HG02571 (cell line): ENCODE results near the gene DGLUCY.
"Not testable (repeated sequence)": the region's sequence is repeated elsewhere in the genome, so short reads cannot be mapped to it uniquely, and the experiment has no call there.

Experiments used
- ATAC-seq: cut with Tn5 transposase; IDR thresholded peaks from one replicate; pipeline ENCODE4 v1.9.1; 2021; ENCODE audit warnings: mild to moderate bottlenecking, moderate library complexity; ENCODE audit not compliant: unreplicated experiment

Gene DGLUCY

DNA sequence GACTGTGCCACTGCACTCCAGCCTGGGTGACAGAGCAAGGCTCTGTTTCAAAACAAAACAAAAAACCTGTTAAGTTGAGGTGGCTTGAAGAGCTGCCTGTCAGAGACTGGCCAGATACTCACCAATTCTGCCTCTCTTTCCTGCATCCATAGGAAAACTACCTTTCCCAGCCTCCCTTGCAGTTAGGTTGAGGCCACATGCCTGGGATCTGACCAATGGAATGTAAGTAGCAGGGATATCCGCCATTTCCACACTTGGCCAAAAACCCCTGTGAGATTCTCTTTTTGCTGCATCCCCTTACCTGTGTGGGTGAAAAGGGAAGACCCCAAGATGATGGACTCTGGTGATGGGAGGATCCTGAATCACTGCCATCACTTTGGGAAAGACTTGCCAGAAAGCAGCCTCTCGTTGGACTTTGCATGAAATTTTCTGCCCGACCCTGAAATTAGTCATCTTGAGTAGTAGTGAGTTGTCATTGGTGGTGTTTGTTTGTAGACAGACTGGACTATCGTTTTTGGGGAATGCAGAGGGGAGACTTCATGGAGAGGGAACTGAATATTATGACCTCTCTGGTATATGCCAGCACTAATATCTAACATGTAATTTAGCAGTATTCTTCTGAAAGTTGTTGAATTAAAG is 116.6 kb downstream of the DGLUCY start:
- no peak for ATAC-seq

GRCh38 chr14:91231446-91231845 is 117.6 kb downstream of the DGLUCY start:
- no peak for ATAC-seq

GRCh38 chr14:91232052-91232451 is 118.2 kb downstream of the DGLUCY start:
- no peak for ATAC-seq

DNA sequence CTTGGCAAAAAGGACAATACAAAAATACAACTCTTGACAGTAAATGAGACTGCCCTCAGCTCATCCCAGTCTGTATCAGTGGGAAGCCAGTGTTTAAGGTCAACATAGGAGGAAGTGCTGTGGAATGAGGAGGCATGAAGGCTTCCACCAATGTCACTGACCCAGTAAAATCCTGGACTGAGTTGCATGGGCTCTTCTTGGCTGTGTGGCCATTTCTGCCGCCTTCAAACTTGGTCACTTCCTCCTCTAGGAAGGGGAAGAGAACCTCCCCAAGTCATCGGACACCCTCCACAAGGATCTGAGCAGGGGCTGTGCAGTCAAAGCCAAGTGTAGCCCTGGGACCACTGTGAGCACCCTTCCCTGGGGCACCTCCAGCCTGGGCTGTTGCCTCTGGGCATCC is 118.7 kb downstream of the DGLUCY start:
- no peak for ATAC-seq

DNA sequence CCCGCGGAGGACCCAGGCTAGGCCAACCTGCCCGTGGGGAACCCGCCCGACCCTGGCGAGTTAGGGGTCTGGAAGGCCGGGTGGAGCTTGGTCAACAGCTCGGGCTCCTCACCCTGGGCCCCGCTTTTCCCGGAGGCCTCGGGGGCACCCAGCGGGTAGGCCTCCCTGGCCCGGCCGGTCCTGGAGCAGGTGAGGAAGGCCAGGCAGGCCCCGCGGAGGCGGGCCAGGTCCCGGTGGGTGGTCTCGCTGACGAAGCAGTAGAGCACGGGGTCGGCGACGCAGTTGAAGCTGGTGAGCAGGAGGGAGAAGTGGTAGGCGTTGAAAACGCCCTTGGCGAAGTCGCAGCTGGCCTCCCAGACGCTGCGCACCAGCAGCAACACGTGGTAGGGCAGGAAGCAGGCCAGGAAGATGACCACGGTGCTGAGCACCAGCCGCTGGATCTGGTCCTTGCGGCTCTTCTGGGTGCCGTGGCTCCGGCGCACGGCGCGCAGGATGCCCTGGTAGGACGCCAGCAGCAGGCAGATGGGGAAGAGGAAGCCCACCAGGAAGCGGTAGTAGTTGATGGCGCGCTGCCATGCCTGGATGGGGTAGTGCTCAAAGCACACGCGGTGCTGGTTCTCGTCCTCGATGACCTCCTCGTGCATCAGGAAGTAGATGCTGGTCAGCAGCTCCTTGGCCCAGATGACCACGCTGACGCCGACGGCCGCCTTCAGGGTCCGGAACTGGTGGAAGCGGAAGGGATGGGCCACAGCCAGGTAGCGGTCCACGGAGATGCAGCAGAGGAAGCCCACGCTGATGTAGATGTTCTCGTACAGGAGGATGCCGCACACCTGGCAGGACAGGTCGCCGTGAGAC is 120.3 kb downstream of the DGLUCY start:
- ATAC-seq: no peak

DNA sequence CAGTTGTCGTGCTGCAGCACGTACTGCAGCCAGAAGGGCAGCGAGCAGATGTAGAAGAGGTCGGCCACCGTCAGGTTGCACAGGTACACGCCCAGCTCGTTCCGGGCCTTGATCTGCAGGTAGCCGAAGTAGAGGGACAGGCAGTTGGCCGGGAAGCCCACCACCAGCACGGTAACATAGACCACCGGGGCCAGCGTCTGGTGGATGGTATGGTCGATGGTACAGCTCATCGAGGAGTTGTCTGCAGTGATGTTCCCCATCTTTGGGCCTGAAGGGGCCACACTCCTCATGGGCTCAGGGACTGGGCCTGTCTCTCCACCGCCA is 120.9 kb downstream of the DGLUCY start:
- ATAC-seq: no peak

DNA sequence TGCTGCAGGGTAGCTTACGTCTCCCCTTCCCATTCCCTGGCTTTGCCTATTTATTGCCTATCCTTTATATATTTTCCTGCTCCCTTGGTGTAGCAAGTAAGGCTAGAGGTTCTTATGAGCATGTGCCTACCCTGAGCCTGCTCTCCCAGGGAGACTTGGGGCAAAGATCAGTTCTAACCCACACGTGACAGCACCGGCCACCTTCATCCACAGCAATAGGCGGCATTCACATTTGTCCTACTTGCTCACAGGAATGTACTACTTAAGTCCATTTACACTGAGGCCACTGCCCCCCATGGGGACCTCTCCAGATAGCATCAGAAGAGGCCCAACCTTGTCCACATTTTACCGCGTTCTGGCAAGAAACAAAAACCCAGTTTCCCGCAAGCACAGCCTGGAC is 122.0 kb downstream of the DGLUCY start:
- no peak for ATAC-seq

DNA sequence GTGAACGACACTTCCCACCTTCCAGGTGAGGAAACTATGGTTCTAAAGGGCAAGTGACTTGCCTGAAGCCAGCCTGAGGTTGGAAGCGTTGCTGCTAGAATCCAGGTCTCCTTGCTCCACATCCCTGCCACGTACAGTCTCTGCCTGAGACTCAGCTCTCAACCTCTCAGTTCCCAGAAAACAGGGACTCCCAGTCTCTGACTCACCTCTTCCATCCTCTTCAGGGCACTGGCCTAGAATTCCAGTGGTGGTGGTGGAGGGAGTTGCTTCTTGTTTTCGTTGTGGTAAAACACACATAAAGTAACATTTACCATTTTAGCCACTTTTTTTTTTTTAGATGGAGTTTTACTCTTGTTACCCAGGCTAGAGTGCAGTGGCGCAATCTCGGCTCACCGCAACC is 123.3 kb downstream of the DGLUCY start:
- ATAC-seq: no peak

GRCh38 chr14:91238085-91238484 is 124.2 kb downstream of the DGLUCY start:
- ATAC-seq: no peak

DNA sequence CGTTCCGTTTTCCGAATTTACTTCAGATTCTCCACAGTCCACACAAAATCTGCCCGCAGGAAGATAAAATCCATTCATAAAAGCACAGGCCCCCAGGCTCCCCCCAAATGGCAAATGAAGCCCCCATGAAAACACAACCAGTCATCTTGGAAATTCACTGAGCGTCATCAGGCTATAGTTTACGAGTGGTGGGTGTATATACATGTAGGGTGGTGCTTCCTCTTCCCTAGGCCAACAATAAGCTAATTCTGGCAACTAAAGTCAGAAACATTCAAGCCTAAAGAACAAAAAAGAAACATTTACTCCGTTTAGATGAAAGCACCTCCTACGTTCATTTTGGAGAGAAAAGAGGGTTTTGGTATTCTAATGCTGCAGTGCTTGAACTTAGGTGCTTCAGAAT is 124.8 kb downstream of the DGLUCY start:
- no peak for ATAC-seq

- peak; percentile 60 for ATAC-seq
These were observed 128.0 kb downstream of the DGLUCY start for GRCh38 chr14:91241863-91242262.

DNA sequence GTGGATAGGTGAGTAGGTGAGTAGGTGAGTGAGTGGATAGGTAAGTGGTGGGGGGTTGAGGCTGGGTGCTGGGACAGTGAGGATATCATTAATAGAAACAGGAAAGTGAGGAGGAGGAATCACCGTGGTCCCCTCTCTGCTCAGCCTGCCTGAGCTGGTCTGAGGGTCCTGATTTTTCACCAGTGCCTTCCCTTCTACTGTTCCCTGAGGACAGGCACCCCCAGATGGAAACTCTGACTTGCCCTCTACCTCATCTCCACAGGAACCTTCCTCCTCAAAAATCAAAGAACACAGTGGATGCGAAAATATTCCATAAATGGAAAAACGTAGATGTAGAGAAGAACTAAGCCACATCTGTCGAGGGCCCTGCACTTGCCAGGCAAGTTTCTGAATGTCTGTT is 128.8 kb downstream of the DGLUCY start:
- no peak for ATAC-seq

DNA sequence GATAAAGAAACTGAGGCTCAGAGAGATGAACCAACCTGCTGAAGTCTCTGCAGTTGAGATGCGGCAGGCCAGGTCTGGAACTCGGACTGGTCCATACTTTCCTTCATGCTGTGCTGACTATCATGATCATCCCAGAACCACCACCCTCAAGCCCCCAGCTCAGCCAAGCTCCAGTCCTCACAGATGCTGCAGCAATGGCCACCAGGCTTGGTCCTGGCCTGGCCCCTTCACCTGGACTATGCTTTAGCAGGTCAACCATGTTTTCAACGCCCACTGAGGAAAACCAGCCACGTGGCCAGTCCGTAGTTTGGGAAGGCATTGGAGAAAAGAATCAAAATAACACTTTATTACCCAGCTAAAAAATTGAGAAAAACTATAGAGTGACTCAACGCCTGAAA is 129.2 kb downstream of the DGLUCY start:
- no peak for ATAC-seq

DNA sequence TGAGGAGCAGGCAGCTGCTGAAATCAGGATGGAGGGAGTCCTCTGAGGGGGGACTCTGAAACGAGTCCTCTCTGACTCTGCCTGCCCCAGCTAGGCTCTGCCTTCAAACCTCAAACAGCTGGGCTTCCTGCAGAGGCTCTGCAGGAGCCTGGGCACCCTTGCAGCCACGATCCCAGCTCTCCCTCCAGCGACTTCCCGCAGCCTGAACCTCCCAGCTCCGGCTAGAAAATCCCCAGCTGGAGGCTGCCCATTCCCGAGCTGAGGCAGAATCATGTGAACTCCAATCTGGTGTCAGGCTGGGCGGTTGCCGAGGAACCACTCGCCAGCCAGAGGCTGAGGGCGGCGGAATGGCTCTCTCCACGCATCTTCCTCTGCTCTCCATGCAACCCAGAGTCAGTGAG is 130.6 kb downstream of the DGLUCY start, which contains the start of gene GPR68:
GPR68 (minus strand) TSS at position 204 of the 401 bp plus-strand sequence. CDS start 9,654 bp downstream, outside the sequence.
- ATAC-seq: no peak

DNA sequence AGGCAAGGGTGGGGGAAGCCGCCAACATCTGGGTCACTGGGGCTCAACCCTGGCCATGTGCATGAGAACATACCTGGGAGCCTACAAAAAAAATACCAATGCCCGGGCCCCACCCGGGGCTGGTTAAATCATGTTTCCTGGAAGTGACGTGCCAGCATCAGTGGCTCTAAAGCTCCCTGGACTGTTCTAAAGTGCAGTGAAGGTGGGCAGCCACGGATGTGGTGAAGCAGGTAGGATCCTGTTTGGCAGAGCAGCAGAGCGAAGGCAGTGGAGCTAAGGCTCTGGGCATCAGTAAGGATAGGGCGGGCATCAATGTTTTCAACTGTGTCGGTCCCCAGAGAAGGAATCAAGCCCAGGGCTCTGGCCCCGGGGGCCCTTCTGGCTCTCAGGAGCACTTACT is 131.2 kb downstream of the DGLUCY start:
- ATAC-seq: no peak

GRCh38 chr14:91245616-91246015 is 131.7 kb downstream of the DGLUCY start:
- ATAC-seq: not testable (repeated sequence)

DNA sequence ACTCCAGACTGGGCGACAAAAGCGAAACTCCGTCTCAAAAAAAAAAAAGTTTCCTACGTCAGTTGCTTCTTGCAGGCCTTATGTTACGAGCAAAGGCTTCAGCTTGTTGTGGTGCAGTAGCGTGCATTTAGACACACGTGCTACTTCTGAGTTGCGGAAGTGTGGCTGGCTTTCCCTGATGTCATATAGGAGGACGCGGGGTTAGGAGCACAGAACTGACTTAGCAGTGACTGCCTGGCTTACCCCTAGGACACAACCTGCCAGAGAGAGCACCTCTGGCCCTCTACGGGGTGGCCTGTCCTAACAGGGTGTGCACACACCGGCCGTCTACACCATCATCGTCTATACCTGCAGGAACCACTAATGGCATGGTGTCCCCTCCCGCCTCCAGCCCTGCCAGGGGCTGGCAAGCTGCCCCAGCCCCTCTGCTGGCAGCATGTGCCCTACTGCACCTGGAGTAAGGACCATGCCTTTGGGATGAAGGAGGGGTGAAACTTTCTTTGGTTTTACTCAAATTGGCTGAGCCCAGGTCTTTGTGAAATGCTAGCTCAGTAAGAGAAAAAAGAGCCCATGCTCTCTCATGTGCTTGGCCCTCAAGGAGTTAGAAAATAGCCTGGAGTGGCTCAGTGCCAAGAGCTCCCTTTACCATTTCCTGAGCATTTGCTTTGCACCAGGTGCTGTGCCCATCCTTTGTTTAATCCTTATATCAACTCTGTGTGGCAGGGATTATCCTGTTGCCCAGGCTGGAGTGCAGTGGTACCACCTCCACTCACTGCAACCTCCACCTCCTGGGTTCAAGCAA is 132.4 kb downstream of the DGLUCY start:
- ATAC-seq: no peak

GRCh38 chr14:91249841-91250616 is 136.2 kb downstream of the DGLUCY start:
- ATAC-seq: peak; percentile 73

GRCh38 chr14:91250912-91251311 is 137.0 kb downstream of the DGLUCY start:
- ATAC-seq: no peak

GRCh38 chr14:91252871-91253794 is 139.3 kb downstream of the DGLUCY start:
- ATAC-seq: no peak
